ENCODE data around the gene HOXC4. TPM values are rescaled to one million over a fixed set of nuclear protein-coding genes. Genes with fewer than 3 reads are reported as not detected.

The HOXC4 gene
- total and polyA plus RNA-seq, 2 of the 4 experiments (the other 2 are of a cell fraction): under 0.01 to 0.26 TPM

GRCh38 chr12:54005531-54005852 is 48.1 kb upstream of the HOXC4 start:
- Histone ChIP-seq H2BK15ac (ENCODE audit: low read depth, low read length) (no peak overlapping the region), H3K9me1 (ENCODE audit: insufficient read depth, low read length) (no peaks in the 10 kb centered on the region), H4K91ac (ENCODE audit: insufficient read depth, low read depth, low read length) (no peak overlapping the region), H3K27ac (ENCODE audit: insufficient read depth, low read length) (no peak overlapping the region), H3K79me1 (ENCODE audit: low read depth in 1 of 2, low read length in 2 of 2) (no peaks in the 10 kb centered on the region), H2BK120ac (ENCODE audit: low read depth, low read length) (no peak overlapping the region), H4K20me1 (ENCODE audit: insufficient read depth, low read length) (no peaks in the 10 kb centered on the region), H2AFZ (replicated peaks; ENCODE audit: low read length, poor library complexity) (no peak overlapping the region), H3K36me3 (ENCODE audit: control insufficient read depth, insufficient read depth, low read length) (no peaks in the 10 kb centered on the region), H3K4ac (ENCODE audit: low read depth, low read length) (no peak overlapping the region), H3K4me1 (ENCODE audit: control insufficient read depth, insufficient read depth, low read length) (no peaks in the 10 kb centered on the region), H3K27me3 (ENCODE audit: control insufficient read depth, insufficient read depth, low read length) (peaks cover 90% of the 10 kb centered on the region), H3K14ac (replicated peaks; ENCODE audit: low read depth, low read length) (no peak overlapping the region), H3K18ac (ENCODE audit: low read depth, low read length) (no peak overlapping the region), H3K23ac (ENCODE audit: low read depth, low read length) (no peak overlapping the region), H4K8ac (ENCODE audit: low read depth in 2 of 2, low read length in 2 of 2) (no peak overlapping the region), H3K4me3 (ENCODE audit: insufficient read depth, low read depth, low read length) (no peak overlapping the region), H2AK9ac (replicated peaks; ENCODE audit: low read depth, low read length, poor library complexity) (no peak overlapping the region), H3K9me3 (ENCODE audit: control insufficient read depth, insufficient read depth, low read length) (no peaks in the 10 kb centered on the region), H3K9ac (ENCODE audit: low read depth, low read length) (no peak overlapping the region), H2AK5ac (ENCODE audit: low read depth, low read length) (no peak overlapping the region), H4K5ac (ENCODE audit: low read depth, low read length) (no peak overlapping the region), H3K4me2 (ENCODE audit: low read depth, low read length) (no peak overlapping the region), H2BK20ac (ENCODE audit: low read depth, low read length) (no peak overlapping the region), H2BK5ac (ENCODE audit: low read depth, low read length, poor library complexity, severe bottlenecking) (no peak overlapping the region), H3K56ac (ENCODE audit: extremely low read depth, insufficient read depth, low read length) (no peak overlapping the region)
- WGBS, 2 experiments (ENCODE audit: extremely low coverage in 2 of 2, insufficient read length in 1 of 2): 6% methylated on average over 12 of the region's 26 CpGs; no CpG with 5 or more reads in 1 of the 2 experiments
- DNase-seq (no peak), ATAC-seq (ENCODE audit: low read depth) (no peak)
- intact Hi-C loops (cut with micrococcal nuclease): loop anchor here (10.0 kb wide), 1 partner anchor 301 kb away; no protein-coding TSS in a partner anchor
- in situ Hi-C loops (cut with MboI; ENCODE audit: low sequenced_read_pairs): loop anchor here (5.0 kb wide), 1 partner anchor 187 kb away; no protein-coding TSS in a partner anchor
- no TSS peak for BruUV-seq (replicated peaks)
- POLR2A ChIA-PET (ENCODE audit: unreplicated experiment): no interaction called here
- TF ChIP-seq USF2 (IDR thresholded peaks at IDR 0.05; ENCODE audit: low read depth, low read length): no peak
- no peak for TF ChIP-seq NFE2L2 (IDR thresholded peaks at IDR 0.05; ENCODE audit: low read depth, low read length)
- no peak for TF ChIP-seq CEBPB (IDR thresholded peaks at IDR 0.05; ENCODE audit: low read depth, low read length)
- no peak for TF ChIP-seq POLR2A (IDR thresholded peaks at IDR 0.05; ENCODE audit: low read depth, low read length)
- no peak for TF ChIP-seq RFX5 (IDR thresholded peaks at IDR 0.05; ENCODE audit: low read depth, low read length)
- TF ChIP-seq MAFK (IDR thresholded peaks at IDR 0.05; ENCODE audit: low read depth, low read length): no peak
- TF ChIP-seq RCOR1 (IDR thresholded peaks at IDR 0.05; ENCODE audit: insufficient replicate concordance, low read length): no peak
- no peak for TF ChIP-seq BHLHE40 (IDR thresholded peaks at IDR 0.05; ENCODE audit: low read depth, low read length)
- no peak for TF ChIP-seq RAD21 (IDR thresholded peaks at IDR 0.05; ENCODE audit: low read length)
- no peak for TF ChIP-seq ELK1 (IDR thresholded peaks at IDR 0.05; ENCODE audit: borderline replicate concordance, low read depth, low read length)
- TF ChIP-seq FOS (IDR thresholded peaks at IDR 0.05; ENCODE audit: low read depth, low read length): no peak
- no peak for TF ChIP-seq CTCF (conservative IDR thresholded peaks at IDR 0.05; ENCODE audit: low read depth, low read length)
- TF ChIP-seq SMC3 (IDR thresholded peaks at IDR 0.05; ENCODE audit: low read depth, low read length): no peak
- TF ChIP-seq MAZ (IDR thresholded peaks at IDR 0.05; ENCODE audit: borderline replicate concordance, low read depth, low read length): no peak
- CTCF ChIA-PET: interaction anchor here (0.7 to 1.9 kb wide), 6 partner anchors 181 to 201 kb away, joined by 3 to 18 read pairs (median 4); no protein-coding TSS in a partner anchor
- dilution Hi-C loops (cut with HindIII; ENCODE audit: low sequenced_read_pairs, unreplicated experiment): no loop called here
